GM20000 (cell line): ENCODE measurements around the gene KDM8.
"Not testable (repeated sequence)": the region's sequence is repeated elsewhere in the genome, so short reads cannot be mapped to it uniquely, and the experiment has no call there.

Experiments
- DNase-seq: peaks from one replicate; pipeline ENCODE4 v3.0.0; 2012; ENCODE audit warnings: low spot score
- CTCF ChIP-seq: IDR thresholded peaks from 2 replicates; pipeline ENCODE4 v1.5.1; 2012; ENCODE audit warnings: mild to moderate bottlenecking, control low read depth; ENCODE audit errors: extremely low read depth, missing control alignments

Gene KDM8

GRCh38 chr16:27241658-27242057 is 38.3 kb downstream of the KDM8 start:
- no peak for TF ChIP-seq CTCF
- DNase-seq: no peak

GRCh38 chr16:27242398-27242797 is 39.1 kb downstream of the KDM8 start:
- no peak for DNase-seq
- TF ChIP-seq CTCF: no peak

- no peak for DNase-seq
Observed at GRCh38 chr16:27242868-27243590, 39.7 kb downstream of the KDM8 start.

GRCh38 chr16:27243725-27244362 is 40.5 kb downstream of the KDM8 start:
- no peak for DNase-seq
- no peak for TF ChIP-seq CTCF

More at GRCh38 chr16:27242868-27243590, 39.7 kb downstream of the KDM8 start:
- no peak for TF ChIP-seq CTCF

- DNase-seq: no peak
- no peak for TF ChIP-seq CTCF
Observed at GRCh38 chr16:27244363-27244755, 41.0 kb downstream of the KDM8 start.

GRCh38 chr16:27245276-27246172 is 42.2 kb downstream of the KDM8 start:
- DNase-seq: no peak
- TF ChIP-seq CTCF: no peak

GRCh38 chr16:27246439-27246838 is 43.1 kb downstream of the KDM8 start:
- no peak for TF ChIP-seq CTCF
- DNase-seq: no peak

- not testable (repeated sequence) for DNase-seq
Observed at GRCh38 chr16:27247076-27247475, 43.8 kb downstream of the KDM8 start.
